Activated CD8-positive, alpha-beta memory T cell treated with anti-CD3 and anti-CD28 coated beads for 48 hours (primary cell): ENCODE results near the gene ERFL.
"Not testable (repeated sequence)": the region's sequence is repeated elsewhere in the genome, so short reads cannot be mapped to it uniquely, and the experiment has no call there.

Source experiments
- DNase-seq, 3 experiments: peaks; one replicate each; pipeline ENCODE4 v3.0.0-alpha.2; 2020; ENCODE audit warnings: low read depth in 2 of 3, low spot score in 2 of 3

The ERFL gene

DNA sequence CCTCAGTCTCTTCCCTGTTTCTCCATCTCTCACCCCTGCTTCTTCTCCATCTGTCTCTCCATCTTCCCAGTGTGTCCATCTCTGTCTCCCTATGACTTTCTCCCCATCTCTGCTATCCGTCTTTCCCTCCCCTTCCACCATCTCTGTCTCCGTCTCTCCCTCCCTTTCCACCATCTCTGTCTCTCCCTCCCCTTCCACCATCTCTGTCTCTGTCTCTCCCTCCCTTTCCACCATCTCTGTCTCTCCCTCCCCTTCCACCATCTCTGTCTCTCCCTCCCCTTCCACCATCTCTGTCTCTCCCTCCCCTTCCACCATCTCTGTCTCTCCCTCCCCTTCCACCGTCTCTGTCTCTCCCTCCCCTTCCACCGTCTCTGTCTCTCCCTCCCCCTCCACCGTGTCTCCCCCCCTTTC is 13.8 kb downstream of the ERFL start:
- DNase-seq, result not testable (repeated sequence)

GRCh38 chr19:41913538-41914423 is 14.5 kb downstream of the ERFL start:
- no peak for DNase-seq

DNA sequence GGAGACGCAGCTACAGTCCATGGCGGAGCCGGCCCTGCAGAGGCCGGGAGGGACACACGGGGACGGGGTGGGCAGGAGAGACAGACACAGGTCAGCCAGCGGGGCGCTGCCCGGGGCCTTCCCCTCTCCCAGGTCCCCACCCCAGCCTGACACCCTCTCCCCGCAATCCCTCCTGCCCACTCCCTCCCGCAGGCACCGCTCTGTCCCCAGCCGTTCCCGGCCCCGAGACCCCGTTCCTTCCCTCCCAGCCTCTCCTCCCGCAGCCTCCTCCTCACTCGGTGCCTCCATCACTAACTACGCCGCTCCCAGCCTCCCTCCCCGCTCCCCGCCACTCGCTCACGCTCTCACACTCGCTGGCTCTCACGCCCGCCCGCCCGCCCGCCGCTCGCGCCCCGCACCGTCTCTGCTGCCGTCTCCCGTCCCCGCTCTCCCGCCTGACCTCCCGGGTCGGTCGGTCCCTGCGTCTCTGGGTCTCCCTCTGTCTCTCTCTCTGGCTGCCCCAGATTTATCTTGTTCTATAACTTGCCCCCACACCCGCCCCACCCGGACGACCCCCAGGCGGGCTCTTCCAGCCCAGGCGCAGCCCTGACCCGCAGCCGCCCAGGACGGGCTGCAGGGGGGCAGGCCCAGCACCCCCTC is 15.2 kb downstream of the ERFL start:
- no peak for DNase-seq

DNA sequence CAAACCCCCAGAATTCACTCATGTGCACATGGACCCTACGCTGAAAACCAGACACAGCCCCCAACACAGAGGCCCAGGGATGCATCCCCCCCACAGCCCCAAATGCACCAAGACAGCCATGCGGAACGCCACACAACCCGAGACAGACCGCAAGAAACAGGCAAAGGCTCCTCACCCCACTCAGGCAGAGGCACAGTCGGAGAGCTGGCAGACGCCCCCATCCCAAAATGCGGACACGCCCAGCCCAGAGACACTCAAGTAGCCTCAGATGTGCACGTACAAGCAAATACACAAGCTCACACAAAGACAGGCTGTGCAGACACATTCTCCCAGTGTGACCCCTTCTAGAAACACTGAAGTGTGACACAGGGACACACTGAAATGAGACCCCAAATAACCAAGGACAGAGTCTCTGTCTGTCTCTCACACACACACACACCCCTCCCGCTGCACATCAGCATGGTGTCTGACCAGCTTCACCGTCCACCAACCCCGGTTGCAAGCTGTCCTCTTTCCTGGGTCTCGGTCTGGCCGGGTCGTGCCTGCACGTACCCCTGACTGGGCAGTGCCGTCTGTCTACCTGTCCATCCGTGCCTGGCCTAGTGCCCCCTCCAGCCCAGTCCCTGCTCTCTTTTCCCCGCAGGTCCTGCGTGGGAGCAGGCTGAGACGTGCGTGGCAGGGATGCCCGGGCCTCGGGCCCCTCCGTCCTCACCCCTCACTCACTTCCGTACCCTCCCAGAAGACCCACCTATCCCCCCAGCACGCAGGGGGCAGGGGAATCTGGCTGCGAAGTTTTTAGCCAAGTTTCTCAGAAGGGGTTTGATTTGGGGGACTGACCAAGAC is 16.1 kb downstream of the ERFL start:
- DNase-seq, result no peak

DNA sequence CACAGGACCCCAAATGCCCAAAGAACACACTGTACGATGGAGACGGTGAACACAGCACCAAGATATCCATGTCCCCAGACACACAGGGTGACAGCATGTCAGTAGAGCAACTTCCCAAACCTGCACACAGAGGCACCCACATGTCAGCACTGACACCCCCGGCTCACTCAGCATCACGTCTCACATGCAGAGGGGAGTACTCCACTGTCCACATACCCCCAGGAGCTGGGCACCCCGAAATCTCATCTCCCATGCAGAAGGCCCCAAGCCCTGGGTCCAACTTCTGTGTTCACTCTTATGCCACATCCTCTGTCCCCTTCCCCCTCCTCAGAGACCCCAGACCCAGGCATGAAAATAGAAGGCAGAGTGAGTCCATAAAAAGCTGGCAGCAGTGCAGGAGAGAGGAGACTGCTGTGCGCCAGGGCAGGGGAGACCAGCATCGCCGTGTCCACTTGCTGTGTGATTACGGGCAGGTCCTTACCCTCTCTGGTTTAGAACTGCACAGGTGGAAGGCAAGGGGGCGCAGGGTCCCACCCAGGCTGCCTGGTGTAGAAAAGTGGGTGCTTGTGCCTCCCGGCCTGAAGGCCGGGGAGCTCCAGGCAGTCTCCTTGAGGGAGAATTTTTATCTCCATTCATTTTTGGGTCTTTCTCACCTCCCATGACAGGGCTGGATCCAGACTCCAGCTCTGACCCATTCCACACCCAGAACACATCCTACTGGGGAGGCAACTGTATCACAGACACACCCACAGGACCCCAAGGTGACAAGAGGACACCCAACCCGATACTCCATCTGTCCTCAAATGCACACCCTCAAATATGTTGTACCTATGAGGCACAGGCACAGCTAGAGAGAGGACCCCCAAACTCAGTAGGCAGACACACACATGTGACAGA is 17.0 kb downstream of the ERFL start:
- DNase-seq, result no peak

DNA sequence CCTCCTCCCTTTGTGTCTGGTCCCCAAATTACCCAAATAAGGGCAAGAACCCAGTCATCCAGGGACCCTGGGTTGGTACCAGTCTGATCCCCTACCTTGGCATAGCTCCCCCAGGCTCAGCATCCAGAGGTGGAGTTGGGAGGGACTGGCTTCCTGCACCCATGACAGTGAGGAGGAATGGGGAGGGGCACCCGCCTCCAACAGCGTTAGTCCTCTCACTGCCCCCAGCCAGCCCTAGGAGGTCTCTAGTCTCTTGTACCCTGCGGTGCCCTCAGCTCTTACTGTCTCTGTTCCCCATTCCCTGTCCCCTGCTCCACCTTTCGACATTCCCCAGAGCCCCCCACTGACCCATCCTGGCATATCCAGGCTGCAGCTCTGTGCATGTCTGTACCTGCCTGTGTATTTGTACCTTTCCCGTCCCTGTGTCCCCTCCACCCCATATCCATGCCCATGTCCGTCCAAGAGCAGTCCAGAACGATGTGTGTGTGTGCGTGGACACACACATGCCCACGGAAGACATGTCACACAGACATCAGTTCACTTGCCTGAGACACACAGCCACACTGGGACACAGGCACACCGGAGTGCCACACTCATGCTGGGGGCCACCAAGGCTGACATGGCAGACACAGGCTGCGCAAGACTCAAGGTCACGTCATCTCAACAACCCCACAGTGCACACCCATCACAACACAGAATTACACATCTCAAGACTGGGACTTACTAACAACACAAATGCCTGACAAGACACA is 17.8 kb downstream of the ERFL start:
- DNase-seq, result no peak

- no peak for DNase-seq
These were observed 18.5 kb downstream of the ERFL start for GRCh38 chr19:41909706-41910105.

DNA sequence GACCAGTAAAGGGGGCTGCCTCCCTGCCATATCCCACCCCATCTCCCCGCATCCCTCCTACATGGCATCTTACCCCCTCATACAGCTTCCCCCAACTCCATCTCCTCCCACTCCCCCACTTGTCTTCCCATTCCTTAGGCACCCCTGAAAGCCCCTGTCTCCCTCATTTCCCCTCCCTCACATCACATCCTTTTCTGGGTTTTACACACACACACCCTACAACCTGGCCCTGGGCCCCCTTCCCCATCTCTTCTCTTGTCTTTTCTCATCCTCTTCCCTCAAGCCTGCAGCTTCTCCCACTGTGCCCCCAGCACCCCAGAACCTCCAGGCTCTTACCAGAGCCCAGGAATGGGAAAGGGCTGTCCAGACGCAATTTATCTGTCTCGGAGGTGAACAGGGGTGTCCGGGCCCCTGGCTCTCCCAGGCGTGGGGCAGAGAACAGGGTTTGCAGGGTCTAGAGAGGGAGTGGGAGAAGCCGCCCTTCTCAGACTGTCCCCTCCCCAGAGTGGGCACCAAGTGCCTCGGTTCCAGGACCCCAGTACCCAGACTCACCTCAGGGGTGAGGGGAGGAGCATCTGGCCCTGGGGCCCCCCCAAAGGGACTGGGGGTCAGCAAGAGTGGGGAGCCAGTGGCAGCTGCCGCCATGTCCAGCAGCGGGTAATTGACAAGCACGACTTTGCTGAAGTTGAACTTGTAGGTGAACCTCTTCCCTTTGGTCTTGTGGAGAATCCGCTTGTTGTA is 19.4 kb downstream of the ERFL start:
- DNase-seq, result no peak

DNA sequence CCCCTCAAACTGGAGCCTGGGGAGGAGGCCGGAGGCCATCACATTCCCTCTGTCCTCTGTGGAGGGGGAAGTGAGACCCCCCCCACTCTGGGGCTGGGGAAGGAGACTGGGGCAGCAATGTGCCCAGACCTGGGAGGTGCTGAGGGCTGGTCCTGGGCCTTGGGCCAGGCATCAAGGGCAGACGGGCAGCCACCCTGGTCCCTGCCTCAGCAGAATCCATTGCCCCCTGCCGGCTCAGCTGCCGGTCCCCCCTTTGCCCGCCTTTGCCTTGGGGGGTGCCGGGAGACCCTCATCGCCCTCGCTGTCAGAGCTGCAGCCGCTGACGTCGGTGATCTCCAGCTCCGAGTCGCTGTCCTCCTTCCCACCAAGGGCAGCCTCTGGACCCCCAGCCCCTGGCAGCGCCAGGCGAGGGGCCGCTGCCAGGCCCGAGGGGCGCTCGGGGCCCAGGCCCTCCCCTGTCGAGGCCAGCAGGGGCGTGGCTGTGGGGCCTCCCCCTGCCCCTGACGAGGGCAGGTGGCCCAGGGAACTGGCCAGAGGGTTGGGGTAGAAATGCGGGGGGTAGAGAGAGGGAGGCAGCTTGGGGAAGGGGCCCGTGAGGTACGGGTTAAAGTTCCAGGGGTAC is 20.1 kb downstream of the ERFL start:
- no peak for DNase-seq

- no peak for DNase-seq
These were observed 21.2 kb downstream of the ERFL start for GRCh38 chr19:41906916-41907680.

DNA sequence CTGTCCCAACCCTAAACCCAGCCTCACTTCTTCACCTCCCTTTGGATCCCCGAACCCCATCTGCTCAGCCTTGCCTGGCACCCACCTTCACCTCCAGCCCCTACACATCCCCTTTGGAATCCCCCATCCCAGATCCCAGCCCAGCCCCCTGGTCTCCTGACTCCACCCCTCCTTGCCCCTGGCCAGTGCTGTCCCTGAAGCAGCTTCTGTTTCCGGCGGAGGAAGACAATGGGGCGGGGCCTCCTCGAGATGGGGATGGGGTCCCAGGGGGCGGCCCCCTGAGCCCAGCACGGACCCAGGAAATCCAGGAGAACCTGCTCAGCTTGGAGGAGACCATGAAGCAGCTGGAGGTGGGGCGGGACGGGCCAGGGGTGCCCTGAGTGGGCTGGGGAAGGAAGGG is 22.0 kb downstream of the ERFL start:
- DNase-seq, result no peak

- DNase-seq, result no peak
These were observed 22.8 kb downstream of the ERFL start for GRCh38 chr19:41905273-41906002.

DNA sequence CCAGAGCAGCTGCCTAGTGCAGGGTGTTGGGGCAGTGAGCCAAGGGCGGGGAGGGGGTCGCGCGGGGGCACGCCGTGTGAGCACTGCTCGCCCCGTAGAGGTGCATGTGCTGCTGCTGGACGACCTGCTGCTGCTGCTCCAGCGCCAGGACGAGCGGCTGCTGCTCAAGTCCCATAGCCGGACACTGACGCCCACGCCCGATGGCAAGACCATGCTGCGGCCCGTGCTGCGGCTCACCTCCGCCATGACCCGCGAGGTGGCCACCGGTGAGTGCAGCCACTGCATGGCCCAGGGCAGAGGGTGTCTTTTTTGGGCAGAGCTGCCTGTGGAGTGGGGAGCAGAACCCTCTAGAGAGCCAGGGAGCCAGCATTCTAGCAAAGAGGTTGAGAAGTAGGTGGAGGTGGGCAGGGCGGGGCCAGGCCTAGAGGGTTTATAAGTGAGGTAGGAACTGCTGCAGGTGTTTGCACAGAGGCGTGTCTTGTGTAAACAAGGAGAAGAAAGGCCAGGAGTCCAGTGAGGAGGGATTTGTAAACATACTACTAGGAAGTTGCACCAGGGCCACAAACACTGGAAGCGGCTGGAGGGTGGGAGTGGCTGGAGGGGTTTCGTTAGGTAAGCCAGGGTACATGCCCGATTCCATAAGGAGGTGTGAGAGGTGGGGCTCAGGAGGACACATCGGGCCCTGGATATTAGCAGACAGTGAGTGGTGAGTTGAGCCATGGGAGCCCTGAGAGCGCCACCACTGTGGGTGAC is 24.0 kb downstream of the ERFL start:
- no peak for DNase-seq

DNA sequence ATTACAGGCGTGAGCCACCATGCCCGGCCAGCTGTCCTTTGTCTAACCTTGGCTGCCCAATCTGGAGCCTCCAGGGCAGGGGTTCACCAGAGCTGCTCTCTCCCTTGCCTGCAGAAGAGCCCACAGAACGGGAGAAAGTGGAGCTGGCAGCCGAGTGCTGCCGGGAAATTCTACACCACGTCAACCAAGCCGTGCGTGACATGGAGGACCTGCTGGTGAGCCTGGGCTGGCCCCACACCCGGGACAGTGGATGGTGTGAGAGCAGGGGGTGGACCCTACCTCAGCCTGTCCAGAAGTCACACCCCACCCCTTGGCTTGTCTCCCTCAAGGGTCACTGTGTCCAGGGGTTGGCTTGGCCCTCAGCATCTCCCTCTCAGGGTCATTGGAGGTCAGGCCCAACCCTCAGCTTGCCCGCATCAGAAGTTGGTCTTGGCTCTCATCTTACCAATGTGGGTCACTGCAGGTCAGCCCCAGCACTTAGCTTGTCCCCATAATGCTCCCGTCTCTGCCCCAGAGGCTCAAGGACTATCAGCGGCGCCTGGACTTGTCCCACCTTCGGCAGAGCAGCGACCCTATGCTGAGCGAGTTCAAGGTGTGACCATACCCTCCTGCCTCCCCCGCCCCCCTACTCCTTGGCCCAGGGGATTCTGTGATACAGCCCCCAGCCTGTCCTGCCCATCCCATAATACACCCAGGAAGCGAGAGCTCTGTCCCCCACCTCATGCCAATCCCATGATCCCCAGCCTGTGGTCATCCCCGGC is 24.9 kb downstream of the ERFL start:
- DNase-seq, result no peak

DNA sequence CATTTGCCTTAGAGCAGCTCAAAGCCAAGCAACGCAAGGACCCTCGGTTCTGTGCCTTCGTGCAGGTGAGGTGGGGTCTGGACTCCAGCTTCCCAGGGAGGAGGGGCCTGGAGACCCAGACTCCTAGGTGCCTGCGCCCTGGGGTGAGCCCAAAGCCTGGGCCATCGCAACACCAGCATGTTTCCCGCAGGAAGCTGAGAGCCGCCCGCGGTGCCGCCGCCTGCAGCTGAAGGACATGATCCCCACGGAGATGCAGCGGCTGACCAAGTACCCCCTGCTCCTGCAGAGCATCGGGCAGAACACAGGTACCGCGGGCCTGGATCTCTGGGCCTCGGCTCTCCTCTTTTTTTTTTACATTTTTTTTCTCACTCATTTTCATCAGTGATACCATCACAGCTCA is 25.7 kb downstream of the ERFL start:
- no peak for DNase-seq
